Colonic mucosa (tissue), 4 donors: ENCODE measurements around the gene CCL25. TPM values are rescaled to one million over a fixed set of nuclear protein-coding genes. Genes with fewer than 3 reads are reported as not detected.

Source experiments
- DNase-seq: peaks from one replicate; pipeline ENCODE4 v3.0.0-alpha.2; 2020
- H3K27ac ChIP-seq: fragments of 200-600 bp; one replicate; pipeline ENCODE4 v1.8.0; 2021
- H3K27me3 ChIP-seq: fragments of 200-600 bp; one replicate; pipeline ENCODE4 v1.8.0; 2021
- H3K36me3 ChIP-seq: fragments of 200-600 bp; one replicate; pipeline ENCODE4 v1.8.0; 2021
- H3K4me1 ChIP-seq: fragments of 200-600 bp; one replicate; pipeline ENCODE4 v1.8.0; 2021; ENCODE audit warnings: mild to moderate bottlenecking
- H3K4me3 ChIP-seq: fragments of 200-600 bp; one replicate; pipeline ENCODE4 v1.8.0; 2021
- H3K9ac ChIP-seq, 2 donors: one replicate each; pipeline ENCODE4 v1.7.0; 2013; ENCODE audit warnings: control low read depth in 2 of 2, low read depth in 2 of 2, low read length in 2 of 2
- H3K9me3 ChIP-seq: fragments of 200-600 bp; one replicate; pipeline ENCODE4 v1.8.0; 2021
- CTCF ChIP-seq: fragments of 200-600 bp; IDR thresholded peaks from one replicate; pipeline ENCODE4 v1.8.0; 2022; ENCODE audit warnings: antibody characterized with exemption, mild to moderate bottlenecking
- intact Hi-C: fragments of 100-400 bp; cut with DNase I; formaldehyde crosslinking; loops from one replicate; pipeline ENCODE4 v1.14.1; 2022
- total RNA-seq, 2 donors: library from RNA; stranded (reverse); fragmentation: NEBNext Ultra II Directional in 1 of 2; extraction: Animal tissue kit (Norgen Biotek cat#: 25700) in 1 of 2; gene quantifications; one replicate each; pipeline ENCODE4 v1.2.1, GENCODE V29; 2021
- donor health status: healthy.
- donor health status: DM: no; HTN: no; CAD: no.
- donor health status: DM: no; HTN: no; CAD: no.

The CCL25 gene
- total RNA-seq, 2 donors from 2014 or later: not detected

- intact Hi-C loops: no loop called here
- no peak overlapping the region for H3K27ac ChIP-seq
- no peak for DNase-seq
- no peak overlapping the region for H3K4me3 ChIP-seq
- no peaks in the 10 kb centered on the region for H3K36me3 ChIP-seq
- H3K9me3 ChIP-seq: no peaks in the 10 kb centered on the region
- H3K4me1 ChIP-seq: no peaks in the 10 kb centered on the region
- no peak for TF ChIP-seq CTCF
- H3K27me3 ChIP-seq: no peaks in the 10 kb centered on the region
- H3K9ac ChIP-seq: no peak overlapping the region
Observed at GRCh38 chr19:8111376-8111775, 58.8 kb downstream of the CCL25 start.

Other genes with a start within 250 kb of the CCL25 start
- 10 to 100 TPM; 10.6 to 12.0 TPM for gene EVI5L, start 222.5 kb upstream of the CCL25 start, total RNA-seq
- under 1 TPM; 0.22 to 0.37 TPM for gene PRR36, start 178.4 kb upstream of the CCL25 start, total RNA-seq
- gene LRRC8E, start 164.2 kb upstream of the CCL25 start, total RNA-seq: 1 to 10 TPM; 2.9 to 4.0 TPM
- 10 to 100 TPM; 26.3 to 38.3 TPM for gene MAP2K7, start 148.9 kb upstream of the CCL25 start, total RNA-seq
- gene TGFBR3L, start 137.9 kb upstream of the CCL25 start, total RNA-seq: not detected
- gene SNAPC2, start 132.4 kb upstream of the CCL25 start, total RNA-seq: 10 to 100 TPM; 13.4 to 15.4 TPM
- gene CTXN1, start 126.6 kb upstream of the CCL25 start, total RNA-seq: 1 to 10 TPM; 1.5 to 4.4 TPM
- gene TIMM44, start 109.1 kb upstream of the CCL25 start, total RNA-seq: 100 to 1,000 TPM in 1 of 2 donors, 10 to 100 TPM in 1; 50.8 to 118 TPM
- gene ELAVL1, start 47.1 kb upstream of the CCL25 start, total RNA-seq: 100 to 1,000 TPM in 1 of 2 donors, 10 to 100 TPM in 1; 65.8 to 116 TPM
- under 1 TPM in 1 of 2 donors, not detected in 1; 0.05 TPM for gene FBN3, start 96.8 kb downstream of the CCL25 start, total RNA-seq
- 1 to 10 TPM; 2.9 to 5.3 TPM for gene CERS4, start 156.6 kb downstream of the CCL25 start, total RNA-seq